T1000 (cell line): ENCODE measurements around the gene YJU2.
"Not testable (repeated sequence)": the region's sequence is repeated elsewhere in the genome, so short reads cannot be mapped to it uniquely, and the experiment has no call there.

ENCODE experiments used
- DNase-seq: peaks from one replicate; lab custom pipeline; 2025; ENCODE audit warnings: mixed read lengths; lab: John Stamatoyannopoulos, UW

The YJU2 gene

GRCh38 chr19:4246767-4247593 lies at the start of gene YJU2:
Gene YJU2 (plus strand): TSS chr19:4247080. CDS start chr19:4247147, 67 bp downstream.
- peak; percentile 95 for DNase-seq

GRCh38 chr19:4197228-4197624 lies 49.7 kb upstream of the YJU2 start:
- DNase-seq, result no peak

- no peak for DNase-seq
Measured at GRCh38 chr19:4197625-4198466, 49.0 kb upstream of the YJU2 start.

- DNase-seq, result no peak
Measured at GRCh38 chr19:4198467-4199126, 48.3 kb upstream of the YJU2 start.

GRCh38 chr19:4199699-4200293 lies 47.1 kb upstream of the YJU2 start:
- no peak for DNase-seq

- DNase-seq, result no peak
Measured at GRCh38 chr19:4200940-4201542, 45.8 kb upstream of the YJU2 start.

- DNase-seq, result no peak
Measured at GRCh38 chr19:4201798-4202197, 45.1 kb upstream of the YJU2 start.

- DNase-seq, result no peak
Measured at GRCh38 chr19:4206818-4207484, 39.9 kb upstream of the YJU2 start.

GRCh38 chr19:4208385-4209094 lies 38.3 kb upstream of the YJU2 start:
- peak; percentile 20 for DNase-seq

GRCh38 chr19:4210166-4210731 lies 36.6 kb upstream of the YJU2 start:
- no peak for DNase-seq

GRCh38 chr19:4213116-4213515 lies 33.8 kb upstream of the YJU2 start:
- DNase-seq, result no peak

GRCh38 chr19:4215807-4216206 lies 31.1 kb upstream of the YJU2 start:
- no peak for DNase-seq

- DNase-seq, result no peak
Measured at GRCh38 chr19:4216846-4217245, 30.0 kb upstream of the YJU2 start.

- DNase-seq, result no peak
Measured at GRCh38 chr19:4217429-4218264, 29.2 kb upstream of the YJU2 start.

- not testable (repeated sequence) for DNase-seq
Measured at GRCh38 chr19:4218523-4218922, 28.4 kb upstream of the YJU2 start.

GRCh38 chr19:4220188-4220587 lies 26.7 kb upstream of the YJU2 start:
- DNase-seq, result no peak

- DNase-seq, result no peak
Measured at GRCh38 chr19:4224470-4224869, 22.4 kb upstream of the YJU2 start.

- DNase-seq, result no peak
Measured at GRCh38 chr19:4225885-4226284, 21.0 kb upstream of the YJU2 start.

GRCh38 chr19:4227771-4228170 lies 19.1 kb upstream of the YJU2 start:
- no peak for DNase-seq
